HG02852 (cell line): Measurements from ENCODE around the gene PSMD2.

Experiments
- ATAC-seq: cut with Tn5 transposase; IDR thresholded peaks from one replicate; pipeline ENCODE4 v1.9.1; 2021; ENCODE audit warnings: mild to moderate bottlenecking, moderate library complexity; ENCODE audit not compliant: unreplicated experiment

The PSMD2 gene

GRCh38 chr3:184354121-184354728, 55.2 kb downstream of the PSMD2 start:
- ATAC-seq = no peak

DNA sequence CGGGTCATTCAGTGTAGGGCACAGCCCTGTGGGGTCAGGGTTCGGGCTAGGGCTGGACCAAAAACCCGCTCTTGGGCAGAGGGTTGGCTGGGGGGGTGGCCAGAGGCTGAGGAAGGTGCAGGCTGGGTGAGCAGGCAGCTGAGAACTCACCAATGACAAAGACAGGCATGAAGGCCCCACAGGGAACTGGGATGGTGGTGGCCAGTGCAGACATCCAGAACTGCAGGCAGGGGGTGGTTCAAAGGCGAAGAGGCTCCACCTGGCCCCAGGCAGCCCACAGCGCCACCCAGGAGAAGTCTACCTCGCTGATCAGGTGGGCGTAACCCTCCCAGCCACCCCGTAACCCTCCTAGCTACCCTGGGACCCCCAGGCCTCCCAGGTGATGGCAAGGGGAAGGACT, 55.7 kb downstream of the PSMD2 start:
- no peak for ATAC-seq

- ATAC-seq = no peak
These were observed 56.4 kb downstream of the PSMD2 start for GRCh38 chr3:184355261-184356040.

GRCh38 chr3:184357248-184358123, 58.4 kb downstream of the PSMD2 start:
- ATAC-seq = no peak

GRCh38 chr3:184358124-184358767, 59.2 kb downstream of the PSMD2 start:
- ATAC-seq = no peak
